GM12878 (cell line): ENCODE results near the gene NPM3. TPM values are rescaled to one million over a fixed set of nuclear protein-coding genes. Genes with fewer than 3 reads are reported as not detected.

Experiments
- BMI1 ChIP-seq: fragments of 450-650 bp; IDR thresholded peaks from 2 replicates; pipeline ENCODE4 v1.6.1; 2016; ENCODE audit warnings: mild to moderate bottlenecking, moderate library complexity, borderline replicate concordance
- CREM ChIP-seq: IDR thresholded peaks from 2 replicates; pipeline ENCODE4 v1.6.1; 2014; ENCODE audit warnings: antibody characterized with exemption, low read depth
- EGR1 ChIP-seq, 2 experiments: IDR thresholded peaks; 1 replicate in 1 of 2; 2 replicates in 1 of 2; pipeline ENCODE4 v1.6.1; 2011 to 2012; ENCODE audit warnings: low read depth in 2 of 2, low read length in 2 of 2, borderline replicate concordance in 1 of 2, mild to moderate bottlenecking in 1 of 2, moderate library complexity in 1 of 2
- ESRRA ChIP-seq: IDR thresholded peaks from 2 replicates; pipeline ENCODE4 v1.6.1; 2012; ENCODE audit warnings: mild to moderate bottlenecking, low read length, improper control_type of control experiment
- FOXK2 ChIP-seq: fragments of 450-650 bp; IDR thresholded peaks from 2 replicates; pipeline ENCODE4 v1.6.1; 2017; ENCODE audit warnings: mild to moderate bottlenecking, moderate library complexity
- IKZF1 ChIP-seq: fragments of 450-650 bp; conservative IDR thresholded peaks from 2 replicates; pipeline ENCODE4 v1.6.1; 2017; ENCODE audit warnings: antibody characterized with exemption, mild to moderate bottlenecking
- IKZF2 ChIP-seq, 2 experiments: fragments of 450-650 bp; IDR thresholded peaks; 2 replicates each; pipeline ENCODE4 v1.6.1; 2017; ENCODE audit warnings: mild to moderate bottlenecking in 2 of 2, moderate library complexity in 2 of 2
- NFIC ChIP-seq: IDR thresholded peaks from 2 replicates; pipeline ENCODE4 v1.6.1; 2012; ENCODE audit warnings: low read depth, mild to moderate bottlenecking, inconsistent platforms, low read length, moderate library complexity
- NR2C1 ChIP-seq: fragments of 450-650 bp; IDR thresholded peaks from 2 replicates; pipeline ENCODE4 v1.6.1; 2017; ENCODE audit warnings: antibody characterized with exemption, mild to moderate bottlenecking, moderate library complexity
- PAX5 ChIP-seq: IDR thresholded peaks from 2 replicates; pipeline ENCODE4 v1.6.1; 2011; ENCODE audit warnings: low read depth, low read length, borderline replicate concordance
- POLR2AphosphoS5 ChIP-seq: IDR thresholded peaks from 2 replicates; pipeline ENCODE4 v1.6.1; 2011; ENCODE audit warnings: mild to moderate bottlenecking, low read length, inconsistent platforms
- RAD51 ChIP-seq: fragments of 450-650 bp; IDR thresholded peaks from 2 replicates; pipeline ENCODE4 v1.6.1; 2016; ENCODE audit warnings: moderate library complexity, mild to moderate bottlenecking, inconsistent platforms
- RBBP5 ChIP-seq: fragments of 200-600 bp; sonication (generic); conservative IDR thresholded peaks from 2 replicates; pipeline ENCODE4 v1.6.1; 2016
- RUNX3 ChIP-seq: IDR thresholded peaks from 2 replicates; pipeline ENCODE4 v1.6.1; 2012; ENCODE audit warnings: low read length, inconsistent platforms
- SRF ChIP-seq, 2 experiments: IDR thresholded peaks; 2 replicates each; pipeline ENCODE4 v1.6.1; 2011; ENCODE audit warnings: low read depth in 2 of 2, low read length in 2 of 2, mild to moderate bottlenecking in 1 of 2, moderate library complexity in 1 of 2
- ZNF384 ChIP-seq: IDR thresholded peaks from 2 replicates; pipeline ENCODE4 v1.6.1; 2012; ENCODE audit warnings: low read depth, mild to moderate bottlenecking, low read length, improper control_type of control experiment, borderline replicate concordance
- polyA plus RNA-seq, 11 experiments: library from polyadenylated mRNA; depleted of rRNA in 4 of 11; unstranded in 6 of 11; stranded (reverse) in 5 of 11; fragments of >200 nt; fragmentation: Nextera tagmentation in 4 of 11; fragmentation: Illumina TruSeq in 1 of 11; extraction: Ambion mirVana in 4 of 11; extraction: Trizol in 1 of 11; gene quantifications; 1 replicate in 1 of 11; 2 replicates in 10 of 11; pipeline versions ENCODE4 v1.2.1 to v1.2.3, GENCODE V29; 2011 to 2016; ENCODE audit warnings: inconsistent platforms in 2 of 11, missing spikeins in 2 of 11, low read depth in 1 of 11
- total RNA-seq, 4 experiments: library from RNA; depleted of rRNA in 3 of 4; stranded (reverse); fragments of >200 nt in 3 of 4; fragmentation: Illumina TruSeq in 1 of 4; extraction: Trizol in 1 of 4; gene quantifications; 2 replicates each; pipeline versions ENCODE4 v1.2.1 to v1.2.3, GENCODE V29; 2013 to 2021
- TF ChIP-seq, protein P1 (sequence below), 3 experiments: IDR thresholded peaks in 2 of 3; conservative IDR thresholded peaks in 1 of 3; 2 replicates each; pipeline ENCODE4 v1.5.1; 2011; ENCODE audit warnings: low read depth in 3 of 3, low read length in 3 of 3, mild to moderate bottlenecking in 3 of 3, control low read depth in 2 of 3, moderate library complexity in 2 of 3, inconsistent platforms in 1 of 3, mixed read lengths in 1 of 3; ENCODE audit not compliant: control insufficient read depth in 2 of 3, insufficient read depth in 1 of 3; ENCODE audit errors: extremely low read depth in 1 of 3
- TF ChIP-seq, protein P2 (sequence below): fragments of 450-650 bp; IDR thresholded peaks from 2 replicates; pipeline ENCODE4 v1.6.1; 2017; ENCODE audit warnings: mild to moderate bottlenecking, low read depth, inconsistent platforms; ENCODE audit not compliant: poor library complexity, severe bottlenecking
- TF ChIP-seq, protein P3 (sequence below): fragments of 450-650 bp; conservative IDR thresholded peaks from 2 replicates; pipeline ENCODE4 v1.6.1; 2017; ENCODE audit warnings: mild to moderate bottlenecking, moderate library complexity
- TF ChIP-seq, protein P4 (sequence below): IDR thresholded peaks from 2 replicates; pipeline ENCODE4 v1.6.1; 2012; ENCODE audit warnings: improper control_type of control experiment, low read depth, low read length; ENCODE audit not compliant: insufficient replicate concordance

Gene NPM3
- total and polyA plus RNA-seq, 10 of the 15 experiments (the other 5 are each of a cell fraction or from before 2014, with no cell fraction given), result 13.0 to 171 (median 93.3) TPM

DNA sequence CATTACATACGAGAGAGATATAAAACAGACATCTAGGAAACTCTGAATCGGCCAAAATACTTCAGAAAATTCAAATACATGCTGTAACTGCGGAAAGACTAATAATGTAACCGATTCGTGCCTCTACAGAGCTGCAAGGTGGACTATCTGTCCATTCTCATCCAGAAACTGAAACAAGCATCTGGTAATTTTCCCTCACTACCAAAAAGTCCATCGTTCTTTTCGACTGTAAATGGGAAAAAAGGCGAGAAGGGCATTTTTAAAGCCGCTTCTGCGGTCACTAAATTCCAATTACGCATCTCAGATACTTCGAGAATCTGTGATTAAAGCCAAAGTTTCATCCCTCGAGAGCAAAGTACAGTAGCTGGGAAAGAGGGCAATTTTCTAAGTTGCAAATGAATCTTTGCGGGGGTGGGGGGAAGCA, 33.7 kb upstream of the NPM3 start (continued):
- TF ChIP-seq, protein P1, sequence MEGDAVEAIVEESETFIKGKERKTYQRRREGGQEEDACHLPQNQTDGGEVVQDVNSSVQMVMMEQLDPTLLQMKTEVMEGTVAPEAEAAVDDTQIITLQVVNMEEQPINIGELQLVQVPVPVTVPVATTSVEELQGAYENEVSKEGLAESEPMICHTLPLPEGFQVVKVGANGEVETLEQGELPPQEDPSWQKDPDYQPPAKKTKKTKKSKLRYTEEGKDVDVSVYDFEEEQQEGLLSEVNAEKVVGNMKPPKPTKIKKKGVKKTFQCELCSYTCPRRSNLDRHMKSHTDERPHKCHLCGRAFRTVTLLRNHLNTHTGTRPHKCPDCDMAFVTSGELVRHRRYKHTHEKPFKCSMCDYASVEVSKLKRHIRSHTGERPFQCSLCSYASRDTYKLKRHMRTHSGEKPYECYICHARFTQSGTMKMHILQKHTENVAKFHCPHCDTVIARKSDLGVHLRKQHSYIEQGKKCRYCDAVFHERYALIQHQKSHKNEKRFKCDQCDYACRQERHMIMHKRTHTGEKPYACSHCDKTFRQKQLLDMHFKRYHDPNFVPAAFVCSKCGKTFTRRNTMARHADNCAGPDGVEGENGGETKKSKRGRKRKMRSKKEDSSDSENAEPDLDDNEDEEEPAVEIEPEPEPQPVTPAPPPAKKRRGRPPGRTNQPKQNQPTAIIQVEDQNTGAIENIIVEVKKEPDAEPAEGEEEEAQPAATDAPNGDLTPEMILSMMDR (IDR thresholded peaks at IDR 0.05 in 2 of 3, conservative IDR thresholded peaks at IDR 0.05 in 1 of 3; ENCODE audit: control insufficient read depth in 2 of 3, extremely low read depth in 1 of 3, insufficient read depth in 1 of 3, low read depth in 3 of 3, low read length in 3 of 3), result no peak
- TF ChIP-seq FOXK2 (no peak), EGR1 (IDR thresholded peaks at IDR 0.05; ENCODE audit: borderline replicate concordance in 1 of 2, low read depth in 2 of 2, low read length in 2 of 2) (peak in 1 of 2 experiments; percentile 83; a peak in 1 of 3 replicates), NFIC (peak; percentile 72; the same call in 1 of the 2 replicates), RUNX3 (peak; percentile 59; the same call in 1 of the 2 replicates), IKZF2 (IDR thresholded peaks at IDR 0.05) (peak; percentile 46 to 65; a peak in 3 of 4 replicates), BMI1 (peak; percentile 44; the same call in 1 of the 2 replicates), ESRRA (no peak), PAX5 (no peak), IKZF1 (peak; percentile 63; the same call in 1 of the 2 replicates), RBBP5 (no peak), ZNF384 (no peak), CREM (no peak), RAD51 (no peak), SRF (IDR thresholded peaks at IDR 0.05; ENCODE audit: low read depth in 2 of 2, low read length in 2 of 2) (no peak), POLR2AphosphoS5 (no peak), NR2C1 (no peak)
- TF ChIP-seq, protein P2, sequence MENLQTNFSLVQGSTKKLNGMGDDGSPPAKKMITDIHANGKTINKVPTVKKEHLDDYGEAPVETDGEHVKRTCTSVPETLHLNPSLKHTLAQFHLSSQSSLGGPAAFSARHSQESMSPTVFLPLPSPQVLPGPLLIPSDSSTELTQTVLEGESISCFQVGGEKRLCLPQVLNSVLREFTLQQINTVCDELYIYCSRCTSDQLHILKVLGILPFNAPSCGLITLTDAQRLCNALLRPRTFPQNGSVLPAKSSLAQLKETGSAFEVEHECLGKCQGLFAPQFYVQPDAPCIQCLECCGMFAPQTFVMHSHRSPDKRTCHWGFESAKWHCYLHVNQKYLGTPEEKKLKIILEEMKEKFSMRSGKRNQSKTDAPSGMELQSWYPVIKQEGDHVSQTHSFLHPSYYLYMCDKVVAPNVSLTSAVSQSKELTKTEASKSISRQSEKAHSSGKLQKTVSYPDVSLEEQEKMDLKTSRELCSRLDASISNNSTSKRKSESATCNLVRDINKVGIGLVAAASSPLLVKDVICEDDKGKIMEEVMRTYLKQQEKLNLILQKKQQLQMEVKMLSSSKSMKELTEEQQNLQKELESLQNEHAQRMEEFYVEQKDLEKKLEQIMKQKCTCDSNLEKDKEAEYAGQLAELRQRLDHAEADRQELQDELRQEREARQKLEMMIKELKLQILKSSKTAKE, result peak; percentile 41
- TF ChIP-seq, protein P3, sequence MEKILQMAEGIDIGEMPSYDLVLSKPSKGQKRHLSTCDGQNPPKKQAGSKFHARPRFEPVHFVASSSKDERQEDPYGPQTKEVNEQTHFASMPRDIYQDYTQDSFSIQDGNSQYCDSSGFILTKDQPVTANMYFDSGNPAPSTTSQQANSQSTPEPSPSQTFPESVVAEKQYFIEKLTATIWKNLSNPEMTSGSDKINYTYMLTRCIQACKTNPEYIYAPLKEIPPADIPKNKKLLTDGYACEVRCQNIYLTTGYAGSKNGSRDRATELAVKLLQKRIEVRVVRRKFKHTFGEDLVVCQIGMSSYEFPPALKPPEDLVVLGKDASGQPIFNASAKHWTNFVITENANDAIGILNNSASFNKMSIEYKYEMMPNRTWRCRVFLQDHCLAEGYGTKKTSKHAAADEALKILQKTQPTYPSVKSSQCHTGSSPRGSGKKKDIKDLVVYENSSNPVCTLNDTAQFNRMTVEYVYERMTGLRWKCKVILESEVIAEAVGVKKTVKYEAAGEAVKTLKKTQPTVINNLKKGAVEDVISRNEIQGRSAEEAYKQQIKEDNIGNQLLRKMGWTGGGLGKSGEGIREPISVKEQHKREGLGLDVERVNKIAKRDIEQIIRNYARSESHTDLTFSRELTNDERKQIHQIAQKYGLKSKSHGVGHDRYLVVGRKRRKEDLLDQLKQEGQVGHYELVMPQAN, result peak; percentile 32; the same call in 1 of the 2 replicates
- TF ChIP-seq, protein P4, sequence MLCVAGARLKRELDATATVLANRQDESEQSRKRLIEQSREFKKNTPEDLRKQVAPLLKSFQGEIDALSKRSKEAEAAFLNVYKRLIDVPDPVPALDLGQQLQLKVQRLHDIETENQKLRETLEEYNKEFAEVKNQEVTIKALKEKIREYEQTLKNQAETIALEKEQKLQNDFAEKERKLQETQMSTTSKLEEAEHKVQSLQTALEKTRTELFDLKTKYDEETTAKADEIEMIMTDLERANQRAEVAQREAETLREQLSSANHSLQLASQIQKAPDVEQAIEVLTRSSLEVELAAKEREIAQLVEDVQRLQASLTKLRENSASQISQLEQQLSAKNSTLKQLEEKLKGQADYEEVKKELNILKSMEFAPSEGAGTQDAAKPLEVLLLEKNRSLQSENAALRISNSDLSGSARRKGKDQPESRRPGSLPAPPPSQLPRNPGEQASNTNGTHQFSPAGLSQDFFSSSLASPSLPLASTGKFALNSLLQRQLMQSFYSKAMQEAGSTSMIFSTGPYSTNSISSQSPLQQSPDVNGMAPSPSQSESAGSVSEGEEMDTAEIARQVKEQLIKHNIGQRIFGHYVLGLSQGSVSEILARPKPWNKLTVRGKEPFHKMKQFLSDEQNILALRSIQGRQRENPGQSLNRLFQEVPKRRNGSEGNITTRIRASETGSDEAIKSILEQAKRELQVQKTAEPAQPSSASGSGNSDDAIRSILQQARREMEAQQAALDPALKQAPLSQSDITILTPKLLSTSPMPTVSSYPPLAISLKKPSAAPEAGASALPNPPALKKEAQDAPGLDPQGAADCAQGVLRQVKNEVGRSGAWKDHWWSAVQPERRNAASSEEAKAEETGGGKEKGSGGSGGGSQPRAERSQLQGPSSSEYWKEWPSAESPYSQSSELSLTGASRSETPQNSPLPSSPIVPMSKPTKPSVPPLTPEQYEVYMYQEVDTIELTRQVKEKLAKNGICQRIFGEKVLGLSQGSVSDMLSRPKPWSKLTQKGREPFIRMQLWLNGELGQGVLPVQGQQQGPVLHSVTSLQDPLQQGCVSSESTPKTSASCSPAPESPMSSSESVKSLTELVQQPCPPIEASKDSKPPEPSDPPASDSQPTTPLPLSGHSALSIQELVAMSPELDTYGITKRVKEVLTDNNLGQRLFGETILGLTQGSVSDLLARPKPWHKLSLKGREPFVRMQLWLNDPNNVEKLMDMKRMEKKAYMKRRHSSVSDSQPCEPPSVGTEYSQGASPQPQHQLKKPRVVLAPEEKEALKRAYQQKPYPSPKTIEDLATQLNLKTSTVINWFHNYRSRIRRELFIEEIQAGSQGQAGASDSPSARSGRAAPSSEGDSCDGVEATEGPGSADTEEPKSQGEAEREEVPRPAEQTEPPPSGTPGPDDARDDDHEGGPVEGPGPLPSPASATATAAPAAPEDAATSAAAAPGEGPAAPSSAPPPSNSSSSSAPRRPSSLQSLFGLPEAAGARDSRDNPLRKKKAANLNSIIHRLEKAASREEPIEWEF, result no peak
